Epithelial cell of esophagus (primary cell): Measurements from ENCODE around the gene ITGBL1.

Experiments used
- DNase-seq: peaks from one replicate; pipeline ENCODE4 v3.0.0; 2010; ENCODE audit warnings: low read depth
- H3K4me3 ChIP-seq: 2 replicates; pipeline ENCODE4 v1.5.1; 2011; ENCODE audit warnings: mild to moderate bottlenecking, low read length, control low read depth
- TF ChIP-seq, protein P1 (sequence below): IDR thresholded peaks from 2 replicates; pipeline ENCODE4 v1.5.1; 2011; ENCODE audit warnings: low read depth, mild to moderate bottlenecking, low read length, control low read depth, inconsistent platforms; ENCODE audit not compliant: insufficient read depth; ENCODE audit errors: missing control alignments

Gene ITGBL1

DNA sequence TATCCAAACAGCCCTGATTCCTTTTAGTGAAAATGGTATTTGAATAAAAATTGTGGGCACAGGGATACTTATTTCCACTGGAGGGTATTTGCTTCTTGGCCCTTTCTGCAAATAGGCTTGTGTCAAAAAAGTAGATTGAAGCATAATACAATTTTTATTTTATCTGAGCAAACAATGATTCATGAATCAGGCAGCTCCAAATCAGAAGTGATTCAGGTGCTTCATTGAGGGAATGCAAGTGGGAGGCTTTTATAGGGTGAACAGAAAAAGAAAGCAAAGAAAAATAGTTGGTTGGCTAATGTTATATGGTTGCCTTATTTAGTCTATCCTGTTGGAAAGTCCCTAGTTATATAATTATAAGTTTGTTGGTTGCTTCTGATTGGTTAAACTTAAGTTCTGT is 117.9 kb downstream of the ITGBL1 start:
- TF ChIP-seq, protein P1, sequence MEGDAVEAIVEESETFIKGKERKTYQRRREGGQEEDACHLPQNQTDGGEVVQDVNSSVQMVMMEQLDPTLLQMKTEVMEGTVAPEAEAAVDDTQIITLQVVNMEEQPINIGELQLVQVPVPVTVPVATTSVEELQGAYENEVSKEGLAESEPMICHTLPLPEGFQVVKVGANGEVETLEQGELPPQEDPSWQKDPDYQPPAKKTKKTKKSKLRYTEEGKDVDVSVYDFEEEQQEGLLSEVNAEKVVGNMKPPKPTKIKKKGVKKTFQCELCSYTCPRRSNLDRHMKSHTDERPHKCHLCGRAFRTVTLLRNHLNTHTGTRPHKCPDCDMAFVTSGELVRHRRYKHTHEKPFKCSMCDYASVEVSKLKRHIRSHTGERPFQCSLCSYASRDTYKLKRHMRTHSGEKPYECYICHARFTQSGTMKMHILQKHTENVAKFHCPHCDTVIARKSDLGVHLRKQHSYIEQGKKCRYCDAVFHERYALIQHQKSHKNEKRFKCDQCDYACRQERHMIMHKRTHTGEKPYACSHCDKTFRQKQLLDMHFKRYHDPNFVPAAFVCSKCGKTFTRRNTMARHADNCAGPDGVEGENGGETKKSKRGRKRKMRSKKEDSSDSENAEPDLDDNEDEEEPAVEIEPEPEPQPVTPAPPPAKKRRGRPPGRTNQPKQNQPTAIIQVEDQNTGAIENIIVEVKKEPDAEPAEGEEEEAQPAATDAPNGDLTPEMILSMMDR, result no peak
- DNase-seq, result peak; percentile 55
- no peak overlapping the region for H3K4me3 ChIP-seq

DNA sequence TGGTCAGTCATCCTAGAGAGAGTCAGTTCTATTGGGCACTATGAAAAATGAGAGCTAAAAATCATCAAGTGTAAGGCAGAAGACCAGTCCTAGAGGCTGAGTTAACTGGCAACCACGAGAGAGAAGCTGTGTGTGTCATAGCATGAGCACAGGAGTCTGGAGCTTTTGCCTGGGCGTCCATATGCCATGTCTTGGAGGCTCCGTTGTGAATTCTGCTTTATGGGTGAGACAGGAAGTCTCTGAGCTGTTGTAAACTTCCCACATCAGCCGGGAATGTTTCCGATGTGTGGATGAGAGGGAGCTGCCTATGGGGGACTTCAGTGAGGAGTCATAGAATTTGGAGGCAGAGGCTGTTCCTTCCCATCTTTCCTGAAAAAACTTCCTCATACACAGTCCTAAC is 120.0 kb downstream of the ITGBL1 start:
- H3K4me3 ChIP-seq, result no peak overlapping the region
- TF ChIP-seq, protein P1, result no peak
- no peak for DNase-seq

DNA sequence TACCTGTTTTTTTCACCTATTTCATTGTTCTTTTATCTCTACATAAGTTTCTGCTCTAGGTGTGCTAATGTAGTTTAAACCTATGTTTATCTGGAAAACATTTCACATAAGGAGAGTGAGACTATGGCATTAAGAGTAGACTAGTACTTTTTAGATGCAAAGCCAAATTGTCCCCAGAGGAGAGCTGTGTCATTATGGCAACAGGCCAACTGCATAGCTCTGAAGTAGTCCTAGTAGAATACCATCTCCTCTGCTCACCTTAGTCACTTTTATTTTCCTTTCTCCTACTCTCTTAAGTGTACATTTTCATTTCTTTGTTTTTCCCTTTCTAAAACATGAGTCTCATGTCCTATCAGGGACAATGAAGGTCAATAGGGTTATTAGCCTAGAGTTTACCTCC is 123.1 kb downstream of the ITGBL1 start:
- no peak overlapping the region for H3K4me3 ChIP-seq
- peak; percentile 29 for DNase-seq
- TF ChIP-seq, protein P1, result no peak

DNA sequence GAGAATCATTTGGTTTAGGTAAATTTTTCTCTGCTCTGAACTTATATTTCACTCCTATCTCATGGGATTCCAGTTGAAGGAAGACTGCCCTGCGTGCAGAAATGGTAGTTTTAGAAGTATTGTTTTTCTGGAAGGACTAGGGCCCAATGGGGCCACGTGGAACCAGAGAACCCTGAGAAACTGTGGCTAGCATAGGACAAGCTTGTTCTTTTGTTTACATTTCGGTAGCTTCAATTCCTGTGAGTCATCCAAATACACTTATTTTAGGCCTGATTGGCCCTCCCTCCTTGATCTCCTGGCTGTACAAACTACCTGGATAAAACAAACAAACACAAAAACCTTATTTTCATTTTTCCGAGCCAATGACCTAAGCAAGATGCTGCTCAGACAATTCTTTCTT is 124.0 kb downstream of the ITGBL1 start:
- DNase-seq, result peak; percentile 43
- no peak overlapping the region for H3K4me3 ChIP-seq
- TF ChIP-seq, protein P1, result no peak

DNA sequence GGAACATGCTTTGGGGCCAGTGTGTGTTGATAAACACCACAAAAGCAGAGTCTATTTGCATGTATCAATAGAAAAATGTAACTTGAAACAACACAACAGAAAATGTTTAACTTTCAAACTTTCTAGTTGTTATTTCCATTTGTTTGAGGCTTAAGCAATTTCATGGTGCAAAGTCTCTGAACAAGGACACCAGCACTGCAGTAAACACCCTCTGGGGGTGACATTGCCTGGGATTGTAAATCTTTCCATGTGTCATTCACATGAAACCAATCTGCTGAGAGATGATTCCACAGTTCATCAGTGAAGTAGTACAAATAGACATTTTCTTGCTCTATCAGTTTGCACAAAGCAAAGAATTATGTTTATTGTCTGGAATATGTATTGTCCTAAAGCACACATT is 124.5 kb downstream of the ITGBL1 start:
- DNase-seq, result no peak
- H3K4me3 ChIP-seq, result no peak overlapping the region
- TF ChIP-seq, protein P1, result no peak

DNA sequence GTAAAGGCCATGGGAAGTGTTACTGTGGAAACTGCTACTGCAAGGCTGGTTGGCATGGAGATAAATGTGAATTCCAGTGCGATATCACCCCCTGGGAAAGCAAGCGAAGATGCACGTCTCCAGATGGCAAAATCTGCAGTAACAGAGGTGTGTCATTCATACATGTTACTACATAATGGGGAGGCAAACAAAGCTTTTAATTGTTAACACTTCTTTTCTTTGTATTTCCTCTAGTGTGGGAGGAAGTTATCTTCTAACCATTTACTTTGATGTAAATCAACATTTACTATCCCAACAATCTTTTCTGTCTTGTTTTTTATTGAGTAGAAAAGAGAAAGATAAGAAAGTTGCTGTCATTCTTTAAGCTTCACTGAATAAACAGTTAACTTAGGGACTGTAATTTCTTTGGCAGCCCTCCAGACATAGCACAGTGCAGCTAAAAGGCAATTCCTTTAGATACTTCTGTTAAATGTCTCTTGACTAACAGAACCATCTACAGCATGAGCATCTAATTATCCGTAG is 126.9 kb downstream of the ITGBL1 start:
- DNase-seq, result peak; percentile 21
- TF ChIP-seq, protein P1, result no peak

DNA sequence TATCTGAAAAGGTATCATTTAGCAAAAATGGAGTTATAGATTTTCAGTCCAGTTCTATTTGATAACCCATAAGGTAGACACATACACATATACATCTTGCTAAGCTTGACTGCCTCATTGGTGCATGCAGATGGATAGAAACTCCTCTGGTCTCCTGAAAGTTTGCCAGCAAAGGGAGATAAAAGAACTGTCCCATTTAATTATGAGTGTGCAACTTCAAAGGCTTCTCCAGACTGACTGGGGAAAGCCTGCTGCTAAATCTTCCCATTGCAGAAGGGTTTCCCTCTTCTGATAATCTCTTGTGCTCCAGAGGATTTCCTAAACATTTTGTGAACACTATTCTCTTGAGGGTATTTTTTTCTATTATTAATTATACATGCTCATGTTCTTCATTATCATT is 131.9 kb downstream of the ITGBL1 start:
- DNase-seq, result no peak
- TF ChIP-seq, protein P1, result no peak
- no peak overlapping the region for H3K4me3 ChIP-seq

More for the DNA sequence above, 126.9 kb downstream of the ITGBL1 start:
- no peak overlapping the region for H3K4me3 ChIP-seq
